GM18507 (cell line): ENCODE results near the gene SLC2A13.
"Not testable (repeated sequence)": the region's sequence is repeated elsewhere in the genome, so short reads cannot be mapped to it uniquely, and the experiment has no call there.

ENCODE experiments used
- DNase-seq: peaks from one replicate; pipeline ENCODE4 v3.0.0; 2011; ENCODE audit warnings: low read depth; ENCODE audit not compliant: insufficient read length; ENCODE audit errors: extremely low spot score
- FAIRE-seq: peaks from 2 replicates; lab custom pipeline; 2011; peaks lifted over from hg19 to GRCh38; lab: Jason Lieb, UNC

SLC2A13 gene

DNA sequence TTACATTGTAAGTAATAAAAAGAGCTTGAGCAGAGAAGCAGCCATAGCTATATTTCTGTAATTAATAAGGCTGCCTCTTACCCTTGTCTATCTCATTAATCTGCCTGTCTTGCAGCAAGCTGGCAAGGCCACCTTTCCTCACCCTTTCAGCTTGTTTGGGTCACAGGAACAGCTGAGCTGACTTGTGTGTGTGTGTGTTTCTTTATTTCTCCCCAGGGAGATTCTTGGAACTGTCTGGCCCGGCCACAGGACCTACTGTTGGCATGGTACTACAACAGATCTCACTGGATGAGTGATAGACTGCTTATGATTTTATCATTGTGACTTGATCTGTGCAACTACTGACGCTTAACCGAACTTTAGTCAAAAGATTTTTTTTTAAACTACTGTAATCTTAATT is 213.7 kb downstream of the SLC2A13 start:
- FAIRE-seq (no peak), DNase-seq (no peak)

GRCh38 chr12:39887856-39888255 is 218.0 kb downstream of the SLC2A13 start:
- FAIRE-seq: no peak

DNA sequence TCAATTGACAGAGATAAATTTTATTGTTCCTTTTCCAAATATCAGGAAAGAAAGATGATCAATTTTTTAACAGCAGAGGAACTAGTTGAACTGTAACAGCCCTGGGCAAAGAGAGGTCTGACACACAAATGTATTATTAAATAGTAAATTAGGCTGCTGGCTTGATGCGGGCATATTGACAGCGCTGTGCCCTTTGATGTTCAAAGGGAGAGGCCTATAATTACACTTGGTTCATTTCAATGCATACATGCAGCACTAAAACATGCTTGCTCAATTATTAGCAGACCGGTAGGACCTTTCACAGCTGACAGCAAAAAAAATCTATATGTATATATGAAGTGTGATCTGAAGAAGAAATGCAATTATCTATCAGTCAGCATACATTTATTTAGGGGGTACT is 219.8 kb downstream of the SLC2A13 start:
- DNase-seq: no peak
- FAIRE-seq: no peak

More at GRCh38 chr12:39887856-39888255, 218.0 kb downstream of the SLC2A13 start:
- no peak for DNase-seq

GRCh38 chr12:39884616-39885125 is 221.2 kb downstream of the SLC2A13 start:
- FAIRE-seq (no peak), DNase-seq (no peak)

DNA sequence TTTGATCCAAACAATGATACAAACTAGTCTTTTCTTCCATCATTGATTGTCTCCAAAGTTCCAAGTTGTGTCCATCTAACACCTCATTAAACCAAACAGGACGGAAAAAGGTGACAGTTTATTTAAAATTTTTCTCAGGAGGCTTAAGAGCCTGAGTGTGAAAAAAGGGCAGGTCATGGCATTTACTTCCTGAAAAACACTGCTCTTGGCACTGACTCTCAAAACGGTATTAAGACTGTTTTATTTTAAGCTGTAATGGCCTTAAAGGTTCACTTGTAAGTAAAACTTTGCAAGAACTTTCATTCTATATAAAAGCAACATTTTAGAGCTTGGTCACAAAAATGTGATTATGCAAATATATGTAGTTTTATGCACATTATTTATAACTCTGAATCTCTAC is 222.5 kb downstream of the SLC2A13 start:
- FAIRE-seq (no peak), DNase-seq (no peak)

DNA sequence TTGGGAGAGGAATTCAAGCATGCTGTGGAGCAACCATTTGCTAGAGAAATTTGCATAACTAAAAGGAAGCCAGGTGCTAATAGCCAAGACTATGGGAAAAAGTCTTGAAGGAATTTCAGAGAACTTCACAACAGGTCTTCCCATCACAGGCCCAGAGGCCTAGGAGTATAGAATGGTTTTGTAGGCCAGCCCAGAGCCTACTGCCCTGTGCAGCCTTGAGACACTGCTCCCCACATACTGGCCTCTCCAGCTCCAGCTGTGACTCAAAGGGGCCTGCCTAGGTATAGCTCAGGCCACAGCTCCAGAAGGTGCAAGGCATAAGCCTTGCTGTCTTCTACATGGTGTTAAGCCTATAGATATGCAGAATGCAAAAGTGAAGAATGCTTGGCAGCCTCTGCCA is 227.1 kb downstream of the SLC2A13 start:
- FAIRE-seq: no peak

GRCh38 chr12:39875721-39876120 is 230.2 kb downstream of the SLC2A13 start:
- FAIRE-seq: no peak
- DNase-seq: no peak

More for the DNA sequence above, 227.1 kb downstream of the SLC2A13 start:
- no peak for DNase-seq

DNA sequence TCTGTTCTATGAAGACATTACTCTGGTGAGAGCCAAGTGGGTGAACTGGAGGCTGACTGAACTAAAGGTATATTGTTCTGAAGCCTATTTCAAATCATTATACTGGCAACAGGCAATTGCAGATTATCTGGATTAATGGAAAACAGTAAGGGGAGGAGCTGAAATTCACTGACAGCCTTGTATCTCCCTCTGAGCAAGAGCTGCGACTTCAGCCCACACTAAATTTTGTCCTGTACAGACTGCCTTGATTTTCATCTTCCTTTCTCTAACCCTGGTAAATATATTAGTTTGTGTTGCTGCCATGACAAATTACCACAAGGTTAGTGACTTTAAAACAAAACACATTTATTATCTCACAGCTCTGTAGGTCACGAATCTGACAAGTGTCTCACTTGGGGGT is 231.1 kb downstream of the SLC2A13 start:
- DNase-seq (no peak), FAIRE-seq (no peak)

DNA sequence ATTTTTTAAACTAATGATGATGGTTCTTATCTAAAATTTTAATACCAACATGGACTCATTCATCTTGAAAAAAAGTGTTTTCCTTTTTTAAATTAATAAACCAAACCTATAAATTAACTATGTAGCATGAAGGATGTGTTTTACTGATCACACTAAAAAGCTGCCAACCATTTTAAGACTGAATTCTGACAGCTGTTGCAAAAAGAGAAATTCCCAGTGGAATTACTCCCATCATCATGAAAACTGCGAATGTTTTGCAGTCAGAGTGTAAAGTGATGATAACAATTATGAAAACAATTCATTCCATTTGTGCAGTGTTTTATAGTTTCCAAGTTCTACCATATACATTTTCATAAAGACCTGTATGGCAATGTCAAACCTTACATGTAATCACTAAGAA is 232.8 kb downstream of the SLC2A13 start:
- no peak for FAIRE-seq

DNA sequence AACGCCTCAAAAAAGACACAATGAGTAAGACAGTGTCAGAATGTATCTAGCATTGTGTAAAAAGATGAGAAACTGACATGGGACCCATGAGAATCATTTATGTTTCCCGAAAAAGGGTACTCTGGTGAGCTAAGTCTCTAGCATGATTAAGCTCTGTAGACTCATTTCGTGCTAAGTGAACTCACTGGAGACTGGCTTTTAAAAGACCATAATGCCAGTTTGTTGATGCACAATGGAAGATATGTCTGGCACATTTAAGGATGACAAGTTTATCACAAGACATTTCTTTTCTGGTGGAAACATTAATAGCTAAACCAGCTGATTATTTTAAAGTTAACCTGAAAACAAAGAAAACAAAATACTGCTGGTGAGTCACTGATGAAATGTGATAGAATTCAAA is 233.5 kb downstream of the SLC2A13 start:
- DNase-seq (no peak), FAIRE-seq (no peak)

More for the DNA sequence above, 232.8 kb downstream of the SLC2A13 start:
- no peak for DNase-seq

- DNase-seq: no peak
- no peak for FAIRE-seq
Measured at GRCh38 chr12:39868328-39868725, 237.6 kb downstream of the SLC2A13 start.

- no peak for DNase-seq
- FAIRE-seq: no peak
Measured at GRCh38 chr12:39867631-39868327, 238.1 kb downstream of the SLC2A13 start.

DNA sequence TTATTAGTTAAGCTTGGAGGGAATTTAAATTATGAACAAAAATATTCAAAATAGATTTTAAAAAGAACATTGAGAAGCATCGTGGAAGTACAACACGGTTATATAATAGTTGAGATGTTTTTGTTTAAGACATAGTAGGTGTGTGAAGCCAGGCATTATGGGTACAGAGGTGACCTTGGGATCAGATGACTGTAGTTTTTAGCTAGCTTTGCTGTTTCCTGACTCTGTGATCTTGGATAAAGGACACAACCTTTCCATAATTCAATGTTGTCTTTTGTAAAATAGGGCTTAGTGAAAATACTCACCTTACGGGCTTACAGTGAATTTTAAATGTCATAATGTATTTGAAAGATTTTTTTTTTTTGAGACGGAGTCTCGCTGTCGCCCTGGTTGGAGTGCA is 239.7 kb downstream of the SLC2A13 start:
- DNase-seq: no peak
- no peak for FAIRE-seq

GRCh38 chr12:39860695-39861094 is 245.2 kb downstream of the SLC2A13 start:
- DNase-seq (no peak), FAIRE-seq (no peak)

DNA sequence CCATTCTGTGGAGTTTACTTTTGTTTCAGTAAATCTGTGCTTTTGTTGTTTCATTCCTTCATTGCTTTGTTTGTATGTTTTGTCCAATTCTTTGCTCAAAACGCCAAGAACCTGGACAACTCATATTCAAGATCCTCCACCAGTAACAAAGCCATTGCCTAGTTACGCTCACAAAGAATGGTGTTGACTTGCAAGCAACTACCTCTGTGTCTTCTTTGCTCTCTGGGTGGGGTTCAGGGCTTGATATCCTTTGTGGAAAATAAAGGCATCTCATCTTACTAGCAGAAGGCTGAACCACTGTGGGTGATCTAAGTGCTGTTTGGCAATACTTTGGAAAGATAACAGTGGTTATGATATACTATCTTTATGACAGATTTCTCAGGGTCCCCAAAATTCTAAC is 252.9 kb downstream of the SLC2A13 start:
- DNase-seq (no peak), FAIRE-seq (no peak)

DNA sequence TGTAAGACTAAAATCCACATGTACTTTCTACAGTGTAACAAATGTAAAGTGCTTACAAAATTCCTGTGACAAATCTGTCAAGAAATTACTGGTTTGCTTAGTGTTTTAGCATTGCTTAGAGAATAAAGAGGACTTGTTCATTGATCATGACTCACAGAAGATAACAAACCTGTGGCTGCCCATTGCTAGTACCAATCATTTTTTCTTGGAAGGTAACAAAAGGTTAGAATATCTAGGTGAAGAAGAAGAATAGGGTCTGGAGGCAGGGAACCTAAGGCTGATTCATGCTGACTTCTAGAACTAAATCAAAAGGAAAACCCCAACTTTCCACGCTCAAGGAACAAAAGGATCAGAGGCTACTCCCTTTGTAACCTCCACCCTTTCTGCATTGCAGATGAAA is 253.5 kb downstream of the SLC2A13 start:
- DNase-seq (no peak), FAIRE-seq (no peak)

GRCh38 chr12:39848218-39848617 is 257.7 kb downstream of the SLC2A13 start:
- peak; percentile 70 for FAIRE-seq
- DNase-seq: not testable (repeated sequence)

- peak; percentile 35 for FAIRE-seq
Measured at GRCh38 chr12:39846971-39847650, 258.8 kb downstream of the SLC2A13 start.

GRCh38 chr12:39846304-39846703 is 259.6 kb downstream of the SLC2A13 start:
- DNase-seq (no peak), FAIRE-seq (peak; percentile 5)

More at GRCh38 chr12:39846971-39847650, 258.8 kb downstream of the SLC2A13 start:
- DNase-seq: no peak

DNA sequence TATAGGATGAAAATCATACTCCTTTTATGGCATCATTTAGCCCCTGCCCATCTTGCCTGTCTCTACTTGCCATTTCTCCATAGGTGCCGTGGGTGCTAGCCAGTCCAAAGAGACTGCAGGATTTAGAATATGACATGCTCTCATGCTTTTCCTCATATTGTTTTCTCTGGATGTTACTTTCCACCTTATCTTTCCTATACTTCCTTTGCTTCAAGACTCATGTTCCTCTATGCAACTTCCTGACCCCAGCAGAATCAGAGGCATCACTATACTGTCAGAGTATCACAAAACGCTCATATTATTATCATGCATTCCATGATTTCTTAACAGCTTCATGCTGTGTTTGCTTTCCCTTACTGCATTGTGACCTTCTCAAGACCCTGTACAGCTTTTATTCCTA is 265.5 kb downstream of the SLC2A13 start:
- DNase-seq: no peak
- FAIRE-seq: no peak

GRCh38 chr12:39839072-39839471 is 266.8 kb downstream of the SLC2A13 start:
- DNase-seq (no peak), FAIRE-seq (no peak)
